Spinal cord (tissue), 10 donors: ENCODE data around the gene RNASE8. TPM values are rescaled to one million over a fixed set of nuclear protein-coding genes. Genes with fewer than 3 reads are reported as not detected.
A peak's percentile ranks its signal among the peaks of the same experiment; 100 is the strongest.
"Not testable (repeated sequence)": the region's sequence is repeated elsewhere in the genome, so short reads cannot be mapped to it uniquely, and the experiment has no call there.

Source experiments
- DNase-seq, 6 donors: peaks; one replicate each; pipeline versions ENCODE4 v3.0.0 to v3.0.0-alpha.2; 2013 to 2015; ENCODE audit warnings: low spot score in 6 of 6, low read depth in 4 of 6
- H3K27ac ChIP-seq: one replicate; pipeline ENCODE4 v1.5.1; 2013; ENCODE audit warnings: low read depth, low read length, control low read depth
- H3K27me3 ChIP-seq: one replicate; pipeline ENCODE4 v1.6.1; 2013; ENCODE audit warnings: low read length; ENCODE audit not compliant: control insufficient read depth, insufficient read depth
- H3K36me3 ChIP-seq: one replicate; pipeline ENCODE4 v1.6.1; 2013; ENCODE audit warnings: low read length; ENCODE audit not compliant: control insufficient read depth, insufficient read depth
- H3K4me1 ChIP-seq: one replicate; pipeline ENCODE4 v1.6.1; 2013; ENCODE audit warnings: low read length; ENCODE audit not compliant: control insufficient read depth, insufficient read depth
- H3K4me3 ChIP-seq: one replicate; pipeline ENCODE4 v1.5.1; 2013; ENCODE audit warnings: low read depth, low read length, control low read depth
- H3K9me3 ChIP-seq: one replicate; pipeline ENCODE4 v1.6.1; 2013; ENCODE audit warnings: low read length; ENCODE audit not compliant: control insufficient read depth, insufficient read depth
- WGBS: methylation state at CpG from one replicate; pipeline ENCODE4 v1.1.5; 2013; ENCODE audit warnings: missing lambda C conversion rate; ENCODE audit not compliant: insufficient coverage; 5-methylcytosine and 5-hydroxymethylcytosine counted together
- polyA plus RNA-seq, 2 donors: library from polyadenylated mRNA; unstranded; fragments of 120-200 nt; gene quantifications; one replicate each; pipeline ENCODE4 v1.2.1, GENCODE V29; 2013; ENCODE audit not compliant: insufficient read length in 2 of 2
- total RNA-seq, 2 donors: library from RNA; depleted of rRNA in 1 of 2; stranded (reverse); fragments of 120-200 nt in 1 of 2; fragments of >200 nt in 1 of 2; gene quantifications; one replicate each; pipeline versions ENCODE4 v1.2.3 to v1.2.4, GENCODE V29; 2013 to 2014
- donor health status: healthy.

Gene RNASE8
- total and polyA plus RNA-seq, 4 donors, result not detected

DNA sequence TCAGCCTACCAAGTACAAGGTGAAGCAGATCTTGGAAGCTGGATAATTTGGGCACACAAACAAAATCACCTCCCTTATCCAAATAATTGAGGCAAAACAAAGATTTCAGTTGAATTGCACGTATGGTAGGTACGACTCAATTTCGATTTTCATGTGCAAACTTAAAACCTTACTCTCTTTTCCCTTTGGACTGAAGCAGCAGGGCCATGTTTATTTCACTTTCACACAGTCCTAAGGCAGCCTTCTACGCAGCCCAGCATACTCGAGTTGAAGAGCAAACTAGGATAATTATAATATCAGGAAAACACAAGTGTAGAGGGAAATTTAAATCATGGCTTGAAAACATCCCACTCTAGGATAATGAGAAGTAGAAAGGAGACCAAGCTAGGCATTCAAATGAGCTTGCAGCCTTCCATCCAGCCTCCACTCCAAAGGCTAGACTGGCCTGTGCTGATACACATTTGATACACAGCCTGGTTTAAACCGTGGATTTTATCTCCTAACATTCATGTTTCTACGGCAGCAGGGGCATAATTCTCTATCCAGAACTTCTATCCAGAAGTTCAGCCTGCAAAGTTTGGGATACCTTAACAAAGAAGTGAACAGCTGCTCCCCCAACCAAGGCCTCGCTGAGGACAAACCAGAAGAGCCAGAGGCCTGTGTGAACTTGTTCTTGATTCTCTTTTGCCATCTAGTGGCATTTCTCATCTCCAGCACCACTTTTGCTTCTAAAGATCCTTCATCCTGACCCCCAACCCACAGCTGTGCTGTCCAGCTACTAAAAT lies 17.8 kb upstream of the RNASE8 start:
- no peaks in the 10 kb centered on the region for H3K36me3 ChIP-seq
- H3K27ac ChIP-seq, result peak overlapping the region; percentile 79
- 35% methylated on average over 6 of the region's 8 CpGs for WGBS
- peak overlapping the region; percentile 11 for H3K4me3 ChIP-seq
- peak in 5 of 6 donors; percentile 61 to 89 (median 68) for DNase-seq
- H3K9me3 ChIP-seq, result no peaks in the 10 kb centered on the region
- H3K27me3 ChIP-seq, result no peaks in the 10 kb centered on the region
- peaks cover 35% of the 10 kb centered on the region for H3K4me1 ChIP-seq

DNA sequence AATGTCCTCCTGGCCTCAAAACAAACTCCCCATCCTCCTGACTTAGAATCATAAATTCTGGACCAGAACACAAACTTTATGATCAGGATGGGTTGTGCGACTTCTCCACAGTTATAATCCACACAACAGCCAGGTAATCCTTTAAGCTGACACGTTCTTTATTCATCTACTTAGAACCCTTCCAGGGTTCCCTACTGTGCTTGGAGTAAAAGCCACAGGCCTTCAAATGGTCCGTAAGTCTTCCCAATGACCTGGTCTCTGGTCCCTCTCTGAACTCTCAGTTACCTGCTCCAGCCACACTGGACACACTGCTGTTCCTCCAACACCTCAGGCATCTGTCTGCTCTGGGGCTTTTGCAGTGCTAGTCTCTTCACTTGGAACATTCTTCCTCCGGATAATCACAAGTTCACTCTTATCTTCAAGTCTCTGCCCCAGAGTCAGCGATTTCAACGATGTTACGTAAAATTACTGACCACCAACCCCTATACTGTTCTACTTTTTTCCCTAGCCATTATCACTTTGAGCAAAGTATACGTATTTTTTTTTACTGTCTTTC lies 17.2 kb upstream of the RNASE8 start:
- WGBS, result 75% methylated on average over 7 of the region's 8 CpGs
- DNase-seq, result no peak
- no peak overlapping the region for H3K4me3 ChIP-seq
- H3K27me3 ChIP-seq, result no peaks in the 10 kb centered on the region
- H3K36me3 ChIP-seq, result no peaks in the 10 kb centered on the region
- no peak overlapping the region for H3K27ac ChIP-seq
- peaks cover 35% of the 10 kb centered on the region for H3K4me1 ChIP-seq
- H3K9me3 ChIP-seq, result no peaks in the 10 kb centered on the region

DNA sequence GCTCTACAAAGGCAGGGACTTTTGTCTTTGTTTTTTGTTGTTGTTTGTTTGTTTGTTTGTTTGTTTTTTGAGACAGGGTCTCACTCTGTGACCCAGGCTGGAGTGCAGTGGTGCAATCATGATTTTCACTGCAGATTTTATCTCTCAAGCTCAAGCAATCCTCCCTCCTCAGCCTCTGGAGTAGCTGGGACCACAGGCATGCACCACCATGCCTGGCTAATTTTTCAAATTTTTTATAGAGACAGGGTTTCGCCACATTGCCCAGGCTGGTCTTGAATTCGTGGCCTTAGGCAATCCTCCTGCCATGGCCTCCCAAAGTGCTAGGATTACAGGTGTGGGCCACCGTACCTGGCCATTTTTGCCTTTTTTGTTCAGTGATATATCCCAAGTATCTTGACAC lies 16.7 kb upstream of the RNASE8 start:
- not testable (repeated sequence) for H3K27me3 ChIP-seq, H3K4me3 ChIP-seq, H3K36me3 ChIP-seq, H3K27ac ChIP-seq, H3K9me3 ChIP-seq, DNase-seq
- peaks cover 35% of the 10 kb centered on the region for H3K4me1 ChIP-seq
- 94% methylated on average over 2 of the region's 3 CpGs for WGBS

DNA sequence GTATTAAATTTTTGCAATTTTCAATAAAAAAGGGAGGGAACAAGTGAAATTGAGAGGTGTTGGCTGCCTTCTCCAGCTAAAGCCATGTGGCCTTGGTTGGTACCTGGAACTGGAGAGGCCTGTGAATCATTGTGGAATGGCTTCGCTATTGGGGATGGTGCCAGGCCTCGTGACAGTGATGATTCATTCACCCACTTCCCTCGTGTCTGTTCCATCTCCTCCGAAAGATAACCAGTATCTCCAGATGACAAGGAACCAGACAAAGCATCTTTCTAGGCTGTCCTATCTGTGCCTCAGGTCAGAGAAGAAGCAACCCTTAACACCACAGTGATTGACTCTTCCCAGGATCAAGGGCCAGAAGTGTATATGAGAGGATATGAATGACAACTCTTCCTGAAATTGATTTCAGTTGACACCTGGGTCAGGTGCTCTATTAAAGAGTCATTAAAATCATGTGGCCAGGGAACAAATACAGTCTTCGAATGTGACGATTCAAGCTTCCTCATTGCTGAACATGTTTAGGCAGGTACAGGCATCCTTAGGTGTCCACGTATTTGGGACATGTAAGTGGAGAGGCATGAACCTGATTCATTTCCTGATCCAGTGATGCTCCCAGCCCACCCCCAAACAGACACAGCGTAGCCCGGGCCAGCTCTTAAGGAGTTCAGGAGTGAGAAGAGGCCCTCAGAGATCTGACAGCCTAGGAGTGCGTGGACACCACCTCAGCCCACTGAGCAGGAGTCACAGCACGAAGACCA lies 15.8 kb upstream of the RNASE8 start, which contains the start of gene RNASE7:
Gene RNASE7 (plus strand): TSS at position 687 of the 758 bp plus-strand sequence. CDS start 631 bp downstream, outside the sequence.
- Histone ChIP-seq H3K36me3 (no peaks in the 10 kb centered on the region), H3K4me1 (peaks cover 30% of the 10 kb centered on the region), H3K27ac (no peak within 1 kb of the TSS), H3K27me3 (no peaks in the 10 kb centered on the region), H3K4me3 (no peak within 1 kb of the TSS), H3K9me3 (no peaks in the 10 kb centered on the region)
- no peak for DNase-seq
- 94% methylated on average over 8 of the region's 11 CpGs for WGBS

DNA sequence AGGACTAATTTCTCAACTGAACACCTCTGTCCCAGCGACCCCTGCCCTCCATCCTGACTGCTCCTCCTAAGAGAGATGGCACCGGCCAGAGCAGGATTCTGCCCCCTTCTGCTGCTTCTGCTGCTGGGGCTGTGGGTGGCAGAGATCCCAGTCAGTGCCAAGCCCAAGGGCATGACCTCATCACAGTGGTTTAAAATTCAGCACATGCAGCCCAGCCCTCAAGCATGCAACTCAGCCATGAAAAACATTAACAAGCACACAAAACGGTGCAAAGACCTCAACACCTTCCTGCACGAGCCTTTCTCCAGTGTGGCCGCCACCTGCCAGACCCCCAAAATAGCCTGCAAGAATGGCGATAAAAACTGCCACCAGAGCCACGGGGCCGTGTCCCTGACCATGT lies 14.7 kb upstream of the RNASE8 start:
- no peak overlapping the region for H3K27ac ChIP-seq
- peaks cover 28% of the 10 kb centered on the region for H3K4me1 ChIP-seq
- no peak overlapping the region for H3K4me3 ChIP-seq
- peak in 1 of 6 donors; percentile 20 for DNase-seq
- H3K9me3 ChIP-seq, result no peaks in the 10 kb centered on the region
- no peaks in the 10 kb centered on the region for H3K27me3 ChIP-seq
- no peaks in the 10 kb centered on the region for H3K36me3 ChIP-seq
- 53% methylated on average over 8 of the region's 8 CpGs for WGBS

DNA sequence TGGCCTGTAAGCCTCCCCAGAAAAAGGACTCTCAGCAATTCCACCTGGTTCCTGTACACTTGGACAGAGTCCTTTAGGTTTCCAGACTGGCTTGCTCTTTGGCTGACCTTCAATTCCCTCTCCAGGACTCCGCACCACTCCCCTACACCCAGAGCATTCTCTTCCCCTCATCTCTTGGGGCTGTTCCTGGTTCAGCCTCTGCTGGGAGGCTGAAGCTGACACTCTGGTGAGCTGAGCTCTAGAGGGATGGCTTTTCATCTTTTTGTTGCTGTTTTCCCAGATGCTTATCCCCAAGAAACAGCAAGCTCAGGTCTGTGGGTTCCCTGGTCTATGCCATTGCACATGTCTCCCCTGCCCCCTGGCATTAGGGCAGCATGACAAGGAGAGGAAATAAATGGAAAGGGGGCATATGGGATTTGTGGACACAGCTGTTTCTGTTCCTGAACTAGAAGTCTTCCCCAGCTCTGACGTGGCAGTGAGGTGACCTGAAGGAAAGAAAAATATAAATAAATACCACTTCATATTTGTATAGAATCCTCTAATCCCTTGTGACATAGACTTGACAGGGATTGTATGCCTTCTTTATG lies 14.1 kb upstream of the RNASE8 start:
- Histone ChIP-seq H3K27ac (no peak overlapping the region), H3K4me1 (peaks cover 25% of the 10 kb centered on the region), H3K4me3 (no peak overlapping the region), H3K27me3 (no peaks in the 10 kb centered on the region), H3K9me3 (no peaks in the 10 kb centered on the region), H3K36me3 (no peaks in the 10 kb centered on the region)
- 46% methylated on average over 1 of the region's 2 CpGs for WGBS
- DNase-seq, result no peak

DNA sequence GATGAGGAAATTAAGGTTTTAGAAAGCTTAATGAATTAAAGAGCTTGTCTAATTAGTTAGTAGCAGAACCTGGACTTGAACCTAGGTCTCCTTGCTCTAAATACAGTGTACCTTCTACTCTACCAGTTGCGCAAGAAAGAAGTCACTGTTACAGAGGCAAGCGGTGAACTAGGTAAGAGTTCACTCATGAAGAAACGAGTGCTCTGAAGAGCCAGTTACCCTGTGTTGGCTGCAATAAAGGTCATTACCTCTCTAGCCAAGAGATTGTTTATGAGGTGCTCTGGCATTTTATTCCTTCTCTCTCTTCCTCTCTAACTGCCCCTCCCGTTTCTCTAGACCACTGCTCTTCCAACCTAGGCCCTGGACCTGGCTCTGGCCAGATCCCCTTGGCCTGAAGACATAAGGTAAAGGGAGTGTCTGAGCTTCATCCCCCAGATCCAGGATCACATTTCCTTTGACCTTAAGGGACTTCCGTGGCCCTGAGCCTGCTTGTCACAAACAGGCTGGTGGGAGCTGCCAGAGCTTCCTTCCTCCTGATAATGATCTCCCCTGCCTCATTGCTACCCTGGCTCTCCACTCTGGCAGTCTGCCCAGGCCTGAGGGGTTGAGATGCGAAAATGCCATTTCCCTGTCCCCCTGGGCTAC lies 13.5 kb upstream of the RNASE8 start:
- no peaks in the 10 kb centered on the region for H3K27me3 ChIP-seq
- no peak for DNase-seq
- no peaks in the 10 kb centered on the region for H3K36me3 ChIP-seq
- WGBS, result 49% methylated on average over 4 of the region's 6 CpGs
- peaks cover 19% of the 10 kb centered on the region for H3K4me1 ChIP-seq
- no peaks in the 10 kb centered on the region for H3K9me3 ChIP-seq
- H3K4me3 ChIP-seq, result no peak overlapping the region
- H3K27ac ChIP-seq, result no peak overlapping the region

DNA sequence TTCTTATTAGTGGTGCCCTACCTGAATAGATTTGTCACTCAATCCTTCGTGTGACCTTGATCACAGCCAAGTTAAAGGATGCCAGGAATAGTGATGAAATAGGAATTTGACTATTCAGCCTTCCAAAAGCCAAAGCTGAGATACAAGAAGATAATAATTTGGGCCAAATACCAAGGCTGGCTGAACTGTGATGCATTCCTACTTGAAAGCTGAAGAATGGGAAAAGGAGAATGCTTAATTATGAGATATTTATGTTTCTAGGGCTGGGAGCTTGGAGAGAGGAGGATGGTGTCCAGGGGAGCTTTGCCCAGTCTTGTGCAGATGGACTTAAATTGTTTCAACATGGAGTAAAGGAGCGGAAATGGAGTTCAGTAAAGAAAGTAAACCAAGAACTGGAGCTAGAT lies 10.2 kb upstream of the RNASE8 start:
- H3K27ac ChIP-seq, result no peak overlapping the region
- no peaks in the 10 kb centered on the region for H3K27me3 ChIP-seq
- H3K4me1 ChIP-seq, result peaks cover 12% of the 10 kb centered on the region
- WGBS, result no CpG with 5 or more reads among the region's 2 CpGs
- H3K36me3 ChIP-seq, result no peaks in the 10 kb centered on the region
- no peak for DNase-seq
- H3K4me3 ChIP-seq, result no peak overlapping the region
- no peaks in the 10 kb centered on the region for H3K9me3 ChIP-seq

DNA sequence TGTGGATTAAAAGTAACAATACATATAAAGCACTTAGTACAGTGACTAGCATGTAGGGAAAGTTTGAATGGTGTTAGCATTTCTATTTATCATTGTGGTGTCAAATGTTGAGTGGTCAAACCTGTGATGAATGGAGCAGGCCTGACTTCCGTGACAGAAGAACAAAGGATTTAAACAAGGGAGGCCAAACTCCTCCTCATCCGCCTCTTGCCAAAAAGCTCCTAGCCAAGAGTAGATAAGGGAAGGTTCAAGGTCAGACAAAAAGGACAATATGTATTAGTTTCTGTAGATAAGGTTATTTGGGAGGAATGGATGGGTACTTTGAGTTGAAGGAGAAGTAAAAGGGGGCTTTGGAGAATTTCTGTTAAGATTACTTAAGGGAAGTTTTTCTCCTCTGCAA lies 9.0 kb upstream of the RNASE8 start:
- Histone ChIP-seq H3K4me1 (peaks cover 3% of the 10 kb centered on the region), H3K4me3 (no peak overlapping the region), H3K36me3 (no peaks in the 10 kb centered on the region), H3K9me3 (no peaks in the 10 kb centered on the region), H3K27ac (no peak overlapping the region), H3K27me3 (no peaks in the 10 kb centered on the region)
- DNase-seq, result no peak
- WGBS, result no CpG with 5 or more reads among the region's 2 CpGs
